Neural progenitor cell (in vitro differentiated cells): ENCODE data around the gene SPOCD1. TPM values are rescaled to one million over a fixed set of nuclear protein-coding genes. Genes with fewer than 3 reads are reported as not detected.
A peak's percentile ranks its signal among the peaks of the same experiment; 100 is the strongest.

Experiments used
- DNase-seq: peaks from one replicate; pipeline ENCODE4 v3.0.0-alpha.2; 2016; ENCODE audit warnings: low spot score
- H2AFZ ChIP-seq: fragments of 200-600 bp; sonication (generic); replicated peaks from 2 replicates; pipeline ENCODE4 v1.6.1; 2016; ENCODE audit warnings: antibody characterized with exemption
- H3F3A ChIP-seq: fragments of 200-600 bp; sonication (generic); 2 replicates; pipeline ENCODE4 v1.6.1; 2016; ENCODE audit warnings: antibody characterized with exemption, low read depth
- H3K27ac ChIP-seq: fragments of 200-600 bp; sonication (generic); 2 replicates; pipeline ENCODE4 v1.5.1; 2016; ENCODE audit warnings: mild to moderate bottlenecking
- H3K27me3 ChIP-seq: fragments of 200-600 bp; sonication (generic); 2 replicates; pipeline ENCODE4 v1.6.1; 2016; ENCODE audit warnings: mild to moderate bottlenecking, moderate library complexity
- H3K36me3 ChIP-seq: fragments of 200-600 bp; sonication (generic); 2 replicates; pipeline ENCODE4 v1.5.1; 2016
- H3K4me1 ChIP-seq: fragments of 200-600 bp; sonication (generic); 2 replicates; pipeline ENCODE4 v1.6.1; 2016; ENCODE audit warnings: mixed run types
- H3K4me2 ChIP-seq: fragments of 200-600 bp; sonication (generic); 2 replicates; pipeline ENCODE4 v1.6.1; 2016
- H3K4me3 ChIP-seq: fragments of 200-600 bp; sonication (generic); 2 replicates; pipeline ENCODE4 v1.5.1; 2016
- H3K79me2 ChIP-seq: fragments of 200-600 bp; sonication (generic); 2 replicates; pipeline ENCODE4 v1.6.1; 2016; ENCODE audit warnings: low read depth
- H3K9ac ChIP-seq: fragments of 200-600 bp; sonication (generic); 2 replicates; pipeline ENCODE4 v1.6.1; 2016
- H3K9me3 ChIP-seq: fragments of 200-600 bp; sonication (generic); 2 replicates; pipeline ENCODE4 v1.5.1; 2016; ENCODE audit warnings: low read depth
- H4K20me1 ChIP-seq: fragments of 200-600 bp; sonication (generic); 2 replicates; pipeline ENCODE4 v1.6.1; 2016; ENCODE audit warnings: low read depth
- H3K27ac Mint-ChIP-seq: 3 replicates; pipeline ENCODE4 v1.8.0; 2021; ENCODE audit warnings: mixed read lengths
- H3K27me3 Mint-ChIP-seq: 2 replicates; pipeline ENCODE4 v1.8.0; 2022; ENCODE audit warnings: low read depth, mild to moderate bottlenecking, inconsistent platforms, moderate library complexity, mixed read lengths; ENCODE audit not compliant: insufficient read depth
- H3K36me3 Mint-ChIP-seq: 3 replicates; pipeline ENCODE4 v1.8.0; 2021; ENCODE audit warnings: mixed read lengths
- H3K4me1 Mint-ChIP-seq: 3 replicates; pipeline ENCODE4 v1.8.0; 2021; ENCODE audit warnings: mixed read lengths
- H3K4me3 Mint-ChIP-seq: 3 replicates; pipeline ENCODE4 v1.8.0; 2021; ENCODE audit warnings: mild to moderate bottlenecking, moderate library complexity, mixed read lengths
- H3K9me3 Mint-ChIP-seq: 3 replicates; pipeline ENCODE4 v1.8.0; 2020; ENCODE audit warnings: mixed read lengths
- CTCF ChIP-seq: fragments of 200-600 bp; sonication (generic); IDR thresholded peaks from 2 replicates; pipeline ENCODE4 v1.5.1; 2017; ENCODE audit warnings: antibody characterized with exemption, mild to moderate bottlenecking
- EZH2 ChIP-seq: fragments of 200-600 bp; sonication (generic); IDR thresholded peaks from 2 replicates; pipeline ENCODE4 v1.6.1; 2017; ENCODE audit warnings: antibody characterized with exemption, mild to moderate bottlenecking, moderate library complexity
- EZH2phosphoT487 ChIP-seq: fragments of 200-600 bp; sonication (generic); IDR thresholded peaks from 2 replicates; pipeline ENCODE4 v1.6.1; 2017; ENCODE audit warnings: antibody characterized with exemption
- total RNA-seq: library from RNA; depleted of rRNA; stranded (reverse); fragments of >200 nt; gene quantifications from 2 replicates; pipeline ENCODE4 v1.2.3, GENCODE V29; 2015; ENCODE audit warnings: low replicate concordance

SPOCD1 gene
- total RNA-seq, 1 donor from 2014 or later, result 1.4 TPM

GRCh38 chr1:31814631-31815306, 1.1 kb downstream of the SPOCD1 start:
- H3F3A ChIP-seq, result peaks cover 5% of the 10 kb centered on the region
- H3K9me3 ChIP-seq, result no peaks in the 10 kb centered on the region
- no peaks in the 10 kb centered on the region for H4K20me1 ChIP-seq
- no peak overlapping the region for H3K27ac ChIP-seq
- H3K27ac Mint-ChIP-seq, result peak overlapping the region; percentile 76
- peaks cover 7% of the 10 kb centered on the region for H3K27me3 Mint-ChIP-seq
- no peak overlapping the region for H3K4me3 Mint-ChIP-seq
- peaks cover 19% of the 10 kb centered on the region for H3K4me1 Mint-ChIP-seq
- no peaks in the 10 kb centered on the region for H3K27me3 ChIP-seq
- no peaks in the 10 kb centered on the region for H3K9me3 Mint-ChIP-seq
- no peaks in the 10 kb centered on the region for H3K36me3 ChIP-seq
- no peak overlapping the region for H3K9ac ChIP-seq
- DNase-seq, result no peak
- no peaks in the 10 kb centered on the region for H3K36me3 Mint-ChIP-seq
- H3K4me1 ChIP-seq, result no peaks in the 10 kb centered on the region
- H3K4me3 ChIP-seq, result no peak overlapping the region
- H3K79me2 ChIP-seq, result no peaks in the 10 kb centered on the region
- H3K4me2 ChIP-seq, result peak overlapping the region; percentile 62
- no peak overlapping the region for H2AFZ ChIP-seq
- TF ChIP-seq EZH2 (no peak), EZH2phosphoT487 (no peak), CTCF (no peak)

GRCh38 chr1:31814041-31814511, 1.7 kb downstream of the SPOCD1 start:
- H3K27me3 Mint-ChIP-seq, result peaks cover 7% of the 10 kb centered on the region
- no peak overlapping the region for H3K4me2 ChIP-seq

GRCh38 chr1:31812158-31812829, 3.5 kb downstream of the SPOCD1 start:
- no peak overlapping the region for H3K4me3 Mint-ChIP-seq
- H3K27me3 Mint-ChIP-seq, result peaks cover 7% of the 10 kb centered on the region
- TF ChIP-seq EZH2 (no peak), CTCF (no peak), EZH2phosphoT487 (no peak)
- Histone ChIP-seq H3K27ac (no peak overlapping the region), H3K79me2 (no peaks in the 10 kb centered on the region), H3K36me3 (no peaks in the 10 kb centered on the region), H4K20me1 (no peaks in the 10 kb centered on the region), H3K9ac (no peak overlapping the region), H3K4me2 (no peak overlapping the region), H3K9me3 (no peaks in the 10 kb centered on the region), H3K4me1 (no peaks in the 10 kb centered on the region), H3K4me3 (no peak overlapping the region), H3F3A (peaks cover 5% of the 10 kb centered on the region), H2AFZ (no peak overlapping the region), H3K27me3 (no peaks in the 10 kb centered on the region)
- peaks cover 19% of the 10 kb centered on the region for H3K4me1 Mint-ChIP-seq
- H3K27ac Mint-ChIP-seq, result peak overlapping the region; percentile 73
- H3K36me3 Mint-ChIP-seq, result no peaks in the 10 kb centered on the region
- no peaks in the 10 kb centered on the region for H3K9me3 Mint-ChIP-seq
- DNase-seq, result no peak

More at GRCh38 chr1:31814041-31814511, 1.7 kb downstream of the SPOCD1 start:
- Histone ChIP-seq H3K9me3 (no peaks in the 10 kb centered on the region), H3K4me1 (no peaks in the 10 kb centered on the region), H3K27ac (no peak overlapping the region), H3K4me3 (no peak overlapping the region), H3K9ac (no peak overlapping the region), H3K79me2 (no peaks in the 10 kb centered on the region), H3F3A (peaks cover 5% of the 10 kb centered on the region), H3K36me3 (no peaks in the 10 kb centered on the region), H4K20me1 (no peaks in the 10 kb centered on the region), H3K27me3 (no peaks in the 10 kb centered on the region), H2AFZ (no peak overlapping the region)
- Mint-ChIP-seq H3K4me1 (peaks cover 19% of the 10 kb centered on the region), H3K27ac (no peak overlapping the region), H3K4me3 (no peak overlapping the region), H3K36me3 (no peaks in the 10 kb centered on the region), H3K9me3 (no peaks in the 10 kb centered on the region)
- TF ChIP-seq EZH2, result no peak
- no peak for TF ChIP-seq EZH2phosphoT487
- TF ChIP-seq CTCF, result no peak
- no peak for DNase-seq
